Measurements from ENCODE around the gene RNF5.

The RNF5 gene

DNA sequence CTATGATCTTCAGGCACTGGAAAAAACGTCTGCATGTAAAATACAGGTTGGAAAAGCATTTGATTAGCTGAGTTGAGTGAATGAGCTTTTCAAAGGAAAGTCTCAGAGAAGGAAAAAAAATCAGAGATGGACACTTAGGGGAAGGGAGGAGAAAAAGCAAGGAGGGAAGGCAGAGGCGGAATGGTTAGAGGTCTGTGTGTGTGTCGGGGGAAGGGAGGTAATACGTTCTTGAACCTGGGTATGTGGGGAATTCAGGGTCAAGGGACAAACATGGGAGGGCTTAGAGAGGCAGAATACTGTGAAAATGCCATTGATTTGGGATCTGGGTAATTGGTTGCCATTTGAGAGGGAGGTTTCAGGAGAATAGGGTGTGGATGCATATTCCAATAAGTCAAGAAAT, 31.5 kb upstream of the RNF5 start:
- Histone ChIP-seq H2BK15ac (ENCODE audit: low read length) (no peak overlapping the region), H3K4me2 (ENCODE audit: insufficient read depth, low read length, poor library complexity, severe bottlenecking) (no peak overlapping the region), H3K4ac (ENCODE audit: low read length) (no peak overlapping the region), H3K23ac (ENCODE audit: low read depth, low read length, poor library complexity) (no peak overlapping the region), H4K8ac (ENCODE audit: low read depth, low read length) (no peak overlapping the region), H3K4me1 (ENCODE audit: control insufficient read depth in 2 of 2, insufficient read depth in 1 of 2, low read depth in 1 of 2, low read length in 2 of 2) (peaks cover 8 to 10% of the 10 kb centered on the region in 2 donors), H2BK120ac (ENCODE audit: low read depth, low read length) (no peak overlapping the region), H2BK12ac (ENCODE audit: low read length) (no peak overlapping the region), H3K18ac (ENCODE audit: low read length) (no peak overlapping the region), H3K36me3 (replicated peaks in 1 of 2; ENCODE audit: control insufficient read depth in 2 of 2, insufficient read depth in 2 of 2, low read length in 2 of 2) (no peaks in the 10 kb centered on the region), H3K9me3 (replicated peaks in 1 of 2; ENCODE audit: control insufficient read depth in 2 of 2, insufficient read depth in 1 of 2, low read depth in 1 of 2, low read length in 2 of 2) (no peaks in the 10 kb centered on the region), H3K27ac (replicated peaks; ENCODE audit: low read length) (no peak overlapping the region), H4K91ac (ENCODE audit: low read depth, low read length, poor library complexity) (no peak overlapping the region), H3K4me3 (ENCODE audit: low read length in 2 of 2) (no peak overlapping the region), H3K27me3 (ENCODE audit: control insufficient read depth in 3 of 3, insufficient read depth in 3 of 3, low read depth in 1 of 3, low read length in 3 of 3) (peaks cover 0 to 26% (median 7%) of the 10 kb centered on the region in 3 experiments), H3K14ac (ENCODE audit: low read length) (no peak overlapping the region), H2AFZ (ENCODE audit: low read length) (peak overlapping the region; percentile 56), H2BK5ac (ENCODE audit: low read length) (no peak overlapping the region), H3K79me1 (ENCODE audit: low read depth, low read length) (no peaks in the 10 kb centered on the region), H2AK5ac (ENCODE audit: low read depth, low read length) (no peak overlapping the region), H3K9ac (ENCODE audit: low read depth, low read length, poor library complexity) (no peak overlapping the region)
- no peak for DNase-seq (ENCODE audit: low spot score)
- no CpG with 5 or more reads among the region's 4 CpGs for WGBS, 2 donors (ENCODE audit: extremely low coverage in 2 of 2, insufficient read length in 2 of 2, insufficient replicate concordance in 1 of 2)

DNA sequence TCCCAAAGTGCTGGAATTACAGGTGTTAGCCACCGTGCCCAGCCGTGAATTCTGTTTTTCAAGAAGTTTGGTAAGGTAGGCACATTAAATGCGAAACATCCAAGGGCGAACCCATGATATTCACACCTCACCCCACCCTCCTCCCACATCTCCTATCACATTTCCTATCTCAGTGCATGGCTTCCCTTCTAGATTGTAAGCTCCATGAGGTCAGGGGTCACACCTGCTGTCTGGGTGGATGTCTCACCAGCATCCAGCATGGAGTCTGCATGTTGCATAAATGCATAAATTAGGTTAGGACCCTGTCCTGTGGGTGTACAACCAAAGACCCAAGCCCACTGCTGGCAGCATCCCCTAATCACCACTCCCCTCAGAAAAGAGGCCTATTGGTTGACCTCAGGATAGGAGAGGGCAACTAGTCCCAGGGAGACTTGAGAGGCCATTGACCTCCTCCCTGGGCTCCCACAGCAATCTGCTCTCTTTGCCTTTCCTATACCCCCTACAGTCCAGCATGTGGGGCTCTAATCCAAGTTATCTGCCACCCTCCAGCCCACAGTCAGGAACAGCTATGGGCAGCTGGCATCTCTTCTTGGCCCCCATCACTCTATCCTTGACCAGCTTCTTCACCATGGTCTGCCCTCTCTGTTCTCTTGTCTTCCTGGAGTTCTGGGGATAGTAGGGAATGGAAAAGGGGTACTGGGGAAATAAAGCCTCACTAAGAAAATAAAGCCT, 30.6 kb upstream of the RNF5 start:
- Histone ChIP-seq H3K23ac (ENCODE audit: low read depth, low read length, poor library complexity) (no peak overlapping the region), H2BK15ac (ENCODE audit: low read length) (no peak overlapping the region), H2BK120ac (ENCODE audit: low read depth, low read length) (no peak overlapping the region), H3K4me3 (ENCODE audit: low read length in 2 of 2) (no peak overlapping the region), H3K27ac (replicated peaks; ENCODE audit: low read length) (no peak overlapping the region), H3K9ac (ENCODE audit: low read depth, low read length, poor library complexity) (no peak overlapping the region), H3K4ac (ENCODE audit: low read length) (no peak overlapping the region), H2BK12ac (ENCODE audit: low read length) (no peak overlapping the region), H4K8ac (ENCODE audit: low read depth, low read length) (no peak overlapping the region), H3K79me1 (ENCODE audit: low read depth, low read length) (no peaks in the 10 kb centered on the region), H2AK5ac (ENCODE audit: low read depth, low read length) (no peak overlapping the region), H3K14ac (ENCODE audit: low read length) (no peak overlapping the region), H3K4me2 (ENCODE audit: insufficient read depth, low read length, poor library complexity, severe bottlenecking) (no peak overlapping the region), H3K27me3 (ENCODE audit: control insufficient read depth in 3 of 3, insufficient read depth in 3 of 3, low read depth in 1 of 3, low read length in 3 of 3) (peaks cover 0 to 33% (median 0%) of the 10 kb centered on the region in 3 experiments), H3K9me3 (replicated peaks in 1 of 2; ENCODE audit: control insufficient read depth in 2 of 2, insufficient read depth in 1 of 2, low read depth in 1 of 2, low read length in 2 of 2) (no peaks in the 10 kb centered on the region), H2AFZ (ENCODE audit: low read length) (no peak overlapping the region), H2BK5ac (ENCODE audit: low read length) (no peak overlapping the region), H3K18ac (ENCODE audit: low read length) (no peak overlapping the region), H3K4me1 (ENCODE audit: control insufficient read depth in 2 of 2, insufficient read depth in 1 of 2, low read depth in 1 of 2, low read length in 2 of 2) (peaks cover 15 to 16% of the 10 kb centered on the region in 2 donors), H3K36me3 (replicated peaks in 1 of 2; ENCODE audit: control insufficient read depth in 2 of 2, insufficient read depth in 2 of 2, low read length in 2 of 2) (no peaks in the 10 kb centered on the region), H4K91ac (ENCODE audit: low read depth, low read length, poor library complexity) (no peak overlapping the region)
- no peak for DNase-seq (ENCODE audit: low spot score)
- no CpG with 5 or more reads among the region's 4 CpGs for WGBS, 2 donors (ENCODE audit: extremely low coverage in 2 of 2, insufficient read length in 2 of 2, insufficient replicate concordance in 1 of 2)

DNA sequence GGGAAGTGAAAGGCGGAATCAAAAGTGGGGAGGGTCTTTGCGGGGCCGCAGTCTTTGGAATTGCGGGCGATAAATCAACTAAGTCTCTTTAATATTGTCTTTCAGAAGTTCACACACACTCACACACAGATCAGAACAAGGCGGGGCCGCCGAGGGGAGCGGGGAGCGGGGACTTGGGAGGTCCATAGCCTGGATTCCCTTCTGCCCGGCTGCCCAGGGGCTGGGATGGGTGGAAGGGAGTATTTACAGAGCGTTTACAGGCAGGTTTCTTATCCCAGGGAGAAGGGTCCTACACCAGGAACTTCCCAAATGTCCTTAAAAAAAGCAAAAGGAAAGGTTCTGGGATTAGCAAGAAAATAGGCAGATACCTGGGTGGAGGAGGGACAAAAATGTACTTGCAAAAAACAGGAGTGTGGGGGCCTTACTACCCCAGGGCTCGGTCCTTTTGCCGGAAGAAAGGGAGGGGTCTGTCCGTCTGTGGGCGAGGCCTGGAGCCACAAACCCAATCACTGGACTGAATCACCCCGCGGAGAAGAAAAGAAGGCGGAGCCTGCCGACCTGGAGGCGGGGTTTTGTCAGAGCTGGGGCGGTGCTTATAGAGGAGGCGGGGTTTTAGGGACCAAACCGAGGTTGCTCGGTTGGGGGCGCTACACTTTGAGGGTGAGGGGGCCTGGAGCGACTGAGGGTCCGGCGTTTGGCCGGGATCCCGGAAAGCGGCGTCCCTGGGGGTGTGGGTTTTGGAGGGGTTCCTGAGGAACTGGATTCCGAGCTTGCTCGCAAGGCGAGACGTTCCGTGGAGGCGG, 29.7 kb upstream of the RNF5 start:
- Histone ChIP-seq H2BK120ac (ENCODE audit: low read depth, low read length) (no peak overlapping the region), H3K9ac (ENCODE audit: low read depth, low read length, poor library complexity) (no peak overlapping the region), H3K23ac (ENCODE audit: low read depth, low read length, poor library complexity) (no peak overlapping the region), H3K36me3 (replicated peaks in 1 of 2; ENCODE audit: control insufficient read depth in 2 of 2, insufficient read depth in 2 of 2, low read length in 2 of 2) (no peaks in the 10 kb centered on the region), H4K8ac (ENCODE audit: low read depth, low read length) (no peak overlapping the region), H3K4me2 (ENCODE audit: insufficient read depth, low read length, poor library complexity, severe bottlenecking) (peak overlapping the region; percentile 21), H3K9me3 (replicated peaks in 1 of 2; ENCODE audit: control insufficient read depth in 2 of 2, insufficient read depth in 1 of 2, low read depth in 1 of 2, low read length in 2 of 2) (no peaks in the 10 kb centered on the region), H3K27ac (replicated peaks; ENCODE audit: low read length) (no peak overlapping the region), H4K91ac (ENCODE audit: low read depth, low read length, poor library complexity) (no peak overlapping the region), H3K18ac (ENCODE audit: low read length) (no peak overlapping the region), H2BK5ac (ENCODE audit: low read length) (no peak overlapping the region), H3K4me1 (ENCODE audit: control insufficient read depth in 2 of 2, insufficient read depth in 1 of 2, low read depth in 1 of 2, low read length in 2 of 2) (peaks cover 16 to 21% of the 10 kb centered on the region in 2 donors), H2BK12ac (ENCODE audit: low read length) (no peak overlapping the region), H2AK5ac (ENCODE audit: low read depth, low read length) (peak overlapping the region; percentile 13), H3K14ac (ENCODE audit: low read length) (no peak overlapping the region), H3K79me1 (ENCODE audit: low read depth, low read length) (no peaks in the 10 kb centered on the region), H2AFZ (ENCODE audit: low read length) (no peak overlapping the region), H3K4ac (ENCODE audit: low read length) (no peak overlapping the region), H3K27me3 (ENCODE audit: control insufficient read depth in 3 of 3, insufficient read depth in 3 of 3, low read depth in 1 of 3, low read length in 3 of 3) (peaks cover 0 to 33% (median 0%) of the 10 kb centered on the region in 3 experiments), H3K4me3 (ENCODE audit: low read length in 2 of 2) (peak overlapping the region in 1 of 2 donors; percentile 8), H2BK15ac (ENCODE audit: low read length) (no peak overlapping the region)
- no peak for DNase-seq (ENCODE audit: low spot score)
- WGBS, 2 donors (ENCODE audit: extremely low coverage in 2 of 2, insufficient read length in 2 of 2, insufficient replicate concordance in 1 of 2) = no CpG with 5 or more reads among the region's 39 CpGs

DNA sequence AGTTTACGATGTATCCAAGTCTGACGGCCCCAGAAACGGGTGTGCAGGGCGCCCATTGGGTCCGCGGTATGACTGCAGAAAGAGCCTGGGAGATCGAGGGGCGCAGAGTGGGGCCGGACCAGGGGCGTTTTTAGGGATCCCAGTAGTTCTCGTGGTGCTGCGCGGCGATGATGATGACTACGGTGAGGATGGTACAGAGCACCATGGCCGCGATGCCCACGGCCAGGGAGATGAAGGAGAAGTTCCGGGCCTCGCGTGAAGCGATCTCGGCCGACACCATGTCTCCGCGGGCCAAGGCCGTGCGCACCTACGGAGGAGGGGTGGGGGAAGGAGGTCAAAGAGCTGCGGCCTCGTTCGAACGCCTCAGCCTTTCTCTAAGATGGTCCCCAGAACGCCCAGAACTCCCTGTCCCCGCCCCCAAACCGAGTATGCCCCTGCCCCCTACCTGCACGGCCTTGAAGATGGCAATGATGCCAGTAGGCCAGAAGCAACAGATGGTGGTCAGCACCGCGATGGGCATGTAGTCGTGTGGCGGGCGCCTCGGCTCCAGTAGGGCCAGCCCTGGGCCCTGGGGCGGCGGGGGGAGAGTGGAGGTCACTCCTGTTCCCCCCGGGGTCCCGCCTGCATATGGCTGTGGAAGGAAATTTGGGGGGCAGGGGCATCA, 29.0 kb upstream of the RNF5 start:
- Histone ChIP-seq H3K27me3 (ENCODE audit: control insufficient read depth in 3 of 3, insufficient read depth in 3 of 3, low read depth in 1 of 3, low read length in 3 of 3) (peaks cover 0 to 33% (median 0%) of the 10 kb centered on the region in 3 experiments), H3K36me3 (replicated peaks in 1 of 2; ENCODE audit: control insufficient read depth in 2 of 2, insufficient read depth in 2 of 2, low read length in 2 of 2) (no peaks in the 10 kb centered on the region), H2BK12ac (ENCODE audit: low read length) (no peak overlapping the region), H3K4ac (ENCODE audit: low read length) (no peak overlapping the region), H2AK5ac (ENCODE audit: low read depth, low read length) (peak overlapping the region; percentile 14), H2BK15ac (ENCODE audit: low read length) (peak overlapping the region; percentile 27), H3K4me3 (ENCODE audit: low read length in 2 of 2) (peak overlapping the region in 1 of 2 donors; percentile 8), H2BK5ac (ENCODE audit: low read length) (no peak overlapping the region), H3K27ac (replicated peaks; ENCODE audit: low read length) (no peak overlapping the region), H3K79me1 (ENCODE audit: low read depth, low read length) (peaks cover under 1% of the 10 kb centered on the region), H4K91ac (ENCODE audit: low read depth, low read length, poor library complexity) (no peak overlapping the region), H2BK120ac (ENCODE audit: low read depth, low read length) (no peak overlapping the region), H3K9me3 (replicated peaks in 1 of 2; ENCODE audit: control insufficient read depth in 2 of 2, insufficient read depth in 1 of 2, low read depth in 1 of 2, low read length in 2 of 2) (no peaks in the 10 kb centered on the region), H3K9ac (ENCODE audit: low read depth, low read length, poor library complexity) (no peak overlapping the region), H4K8ac (ENCODE audit: low read depth, low read length) (no peak overlapping the region), H3K14ac (ENCODE audit: low read length) (no peak overlapping the region), H2AFZ (ENCODE audit: low read length) (no peak overlapping the region), H3K4me1 (ENCODE audit: control insufficient read depth in 2 of 2, insufficient read depth in 1 of 2, low read depth in 1 of 2, low read length in 2 of 2) (peaks cover 16 to 21% of the 10 kb centered on the region in 2 donors), H3K4me2 (ENCODE audit: insufficient read depth, low read length, poor library complexity, severe bottlenecking) (peak overlapping the region; percentile 21), H3K18ac (ENCODE audit: low read length) (peak overlapping the region; percentile 52), H3K23ac (ENCODE audit: low read depth, low read length, poor library complexity) (no peak overlapping the region)
- DNase-seq (ENCODE audit: low spot score) = no peak
- no CpG with 5 or more reads among the region's 47 CpGs for WGBS, 2 donors (ENCODE audit: extremely low coverage in 2 of 2, insufficient read length in 2 of 2, insufficient replicate concordance in 1 of 2)
